ENCODE measurements around the gene MOGAT3. TPM values are rescaled to one million over a fixed set of nuclear protein-coding genes. Genes with fewer than 3 reads are reported as not detected.
A peak's percentile ranks its signal among the peaks of the same experiment; 100 is the strongest.

The MOGAT3 gene
- total RNA-seq, 4 donors from 2014 or later = 91.4 to 195 (median 123) TPM; not detected in 1

DNA sequence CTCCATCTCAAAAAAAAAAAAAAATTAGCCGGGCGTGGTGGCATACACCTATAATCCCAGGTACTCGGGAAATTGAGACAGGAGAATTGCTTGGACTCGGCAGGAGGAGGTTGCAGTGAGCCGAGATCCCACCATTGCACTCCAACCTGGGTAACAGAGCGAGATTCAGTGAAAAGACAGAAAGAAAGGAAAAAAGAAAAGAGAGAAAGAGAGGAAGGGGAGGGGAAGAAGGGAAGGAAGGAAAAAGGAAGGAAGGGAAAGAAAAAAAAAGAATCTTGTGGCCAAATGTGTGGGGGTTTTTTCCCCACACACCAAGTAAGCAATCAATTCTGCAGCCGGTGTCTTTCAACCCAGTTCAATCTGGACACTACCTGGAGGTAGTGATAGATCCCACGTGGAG lies 11.7 kb downstream of the MOGAT3 start:
- H3K36me3 ChIP-seq = no peaks in the 10 kb centered on the region
- peaks cover 0 to 13% (median 2%) of the 10 kb centered on the region in 4 donors for H3K4me1 ChIP-seq
- no peaks in the 10 kb centered on the region for H3K27me3 ChIP-seq
- no peak overlapping the region for H3K27ac ChIP-seq
- H3K4me3 ChIP-seq = no peak overlapping the region
- TF ChIP-seq POLR2A (IDR thresholded peaks at IDR 0.05) = no peak
- TF ChIP-seq CTCF (IDR thresholded peaks at IDR 0.05) = no peak
- no peaks in the 10 kb centered on the region for H3K9me3 ChIP-seq
- no peak for DNase-seq

GRCh38 chr7:101186844-101187428 lies 13.9 kb downstream of the MOGAT3 start:
- peaks cover 0 to 13% (median under 1%) of the 10 kb centered on the region in 4 donors for H3K4me1 ChIP-seq
- H3K36me3 ChIP-seq = no peaks in the 10 kb centered on the region
- no peak for DNase-seq
- H3K4me3 ChIP-seq = no peak overlapping the region
- TF ChIP-seq POLR2A (IDR thresholded peaks at IDR 0.05) = no peak
- TF ChIP-seq CTCF (IDR thresholded peaks at IDR 0.05) = no peak
- no peaks in the 10 kb centered on the region for H3K9me3 ChIP-seq
- no peak overlapping the region for H3K27ac ChIP-seq
- no peaks in the 10 kb centered on the region for H3K27me3 ChIP-seq

- peaks cover 0 to 13% (median 0%) of the 10 kb centered on the region in 4 donors for H3K4me1 ChIP-seq
- H3K4me3 ChIP-seq = no peak overlapping the region
- H3K27ac ChIP-seq = no peak overlapping the region
- no peaks in the 10 kb centered on the region for H3K27me3 ChIP-seq
- no peak for TF ChIP-seq POLR2A (IDR thresholded peaks at IDR 0.05)
- no peak for TF ChIP-seq CTCF (IDR thresholded peaks at IDR 0.05)
- H3K36me3 ChIP-seq = no peaks in the 10 kb centered on the region
- DNase-seq = no peak
- no peaks in the 10 kb centered on the region for H3K9me3 ChIP-seq
These were observed 14.6 kb downstream of the MOGAT3 start for GRCh38 chr7:101186194-101186593.

- Histone ChIP-seq H3K4me1 (peaks cover 0 to 14% (median under 1%) of the 10 kb centered on the region in 4 donors), H3K9me3 (no peaks in the 10 kb centered on the region), H3K27ac (peak overlapping the region in 1 of 4 donors; percentile 34), H3K4me3 (no peak overlapping the region), H3K27me3 (peaks cover 0 to under 1% of the 10 kb centered on the region in 2 donors), H3K36me3 (no peaks in the 10 kb centered on the region)
- DNase-seq = no peak
- no peak for TF ChIP-seq CTCF (IDR thresholded peaks at IDR 0.05)
- no peak for TF ChIP-seq POLR2A (IDR thresholded peaks at IDR 0.05)
These were observed 15.5 kb downstream of the MOGAT3 start for GRCh38 chr7:101185258-101185839.

DNA sequence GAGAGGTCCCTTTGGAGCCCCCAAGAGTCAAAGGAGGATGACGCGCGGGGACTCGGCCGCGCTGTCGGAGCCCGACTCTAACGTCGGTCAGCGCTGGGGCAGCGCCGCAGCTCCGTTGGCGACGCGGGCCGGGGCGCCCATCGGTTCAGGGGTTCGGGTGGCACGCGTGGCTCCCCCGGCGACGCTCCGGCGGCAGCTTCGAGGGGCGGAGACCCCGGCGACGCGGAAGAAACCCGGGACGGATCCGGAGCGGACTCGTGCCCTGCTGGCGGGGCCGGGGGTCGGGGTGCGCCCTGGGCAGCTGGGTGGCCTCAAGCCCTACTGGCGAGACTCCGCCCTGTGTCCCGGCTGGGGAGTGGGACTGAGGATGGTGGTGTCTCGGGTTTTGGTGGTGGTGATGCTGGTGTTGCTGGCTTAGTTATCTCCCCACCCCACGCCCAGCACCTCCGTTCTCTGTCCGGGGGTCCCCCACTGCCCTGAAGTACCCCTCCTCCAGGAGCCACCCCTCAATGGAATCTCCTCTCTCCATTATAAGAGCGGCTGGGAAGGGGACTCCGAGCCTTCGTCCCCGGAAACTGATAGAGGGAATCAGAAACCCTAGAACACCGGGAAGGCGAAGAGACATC lies 20.6 kb downstream of the MOGAT3 start, which contains the start of gene NAT16:
Gene NAT16, minus strand, starts transcription at position 164 of the 626 bp plus-strand sequence. CDS start 5,486 bp downstream, outside the sequence.
- TF ChIP-seq POLR2A (IDR thresholded peaks at IDR 0.05) (no peak), CTCF (IDR thresholded peaks at IDR 0.05) (no peak)
- no peak for DNase-seq
- Histone ChIP-seq H3K27ac (no peak within 1 kb of the TSS), H3K27me3 (peaks cover 0 to 21% of the 10 kb centered on the region in 2 donors), H3K4me3 (peak within 1 kb of the TSS in 1 of 4 donors; percentile 14), H3K36me3 (no peaks in the 10 kb centered on the region), H3K9me3 (no peaks in the 10 kb centered on the region), H3K4me1 (peaks cover 0 to 20% (median 2%) of the 10 kb centered on the region in 4 donors)
